Inflammatory macrophage (primary cell): Measurements from ENCODE around the gene LHX4.

Source experiments
- DNase-seq, 2 donors: peaks; one replicate each; pipeline ENCODE4 v3.0.0-alpha.2; 2020 to 2022

Gene LHX4

DNA sequence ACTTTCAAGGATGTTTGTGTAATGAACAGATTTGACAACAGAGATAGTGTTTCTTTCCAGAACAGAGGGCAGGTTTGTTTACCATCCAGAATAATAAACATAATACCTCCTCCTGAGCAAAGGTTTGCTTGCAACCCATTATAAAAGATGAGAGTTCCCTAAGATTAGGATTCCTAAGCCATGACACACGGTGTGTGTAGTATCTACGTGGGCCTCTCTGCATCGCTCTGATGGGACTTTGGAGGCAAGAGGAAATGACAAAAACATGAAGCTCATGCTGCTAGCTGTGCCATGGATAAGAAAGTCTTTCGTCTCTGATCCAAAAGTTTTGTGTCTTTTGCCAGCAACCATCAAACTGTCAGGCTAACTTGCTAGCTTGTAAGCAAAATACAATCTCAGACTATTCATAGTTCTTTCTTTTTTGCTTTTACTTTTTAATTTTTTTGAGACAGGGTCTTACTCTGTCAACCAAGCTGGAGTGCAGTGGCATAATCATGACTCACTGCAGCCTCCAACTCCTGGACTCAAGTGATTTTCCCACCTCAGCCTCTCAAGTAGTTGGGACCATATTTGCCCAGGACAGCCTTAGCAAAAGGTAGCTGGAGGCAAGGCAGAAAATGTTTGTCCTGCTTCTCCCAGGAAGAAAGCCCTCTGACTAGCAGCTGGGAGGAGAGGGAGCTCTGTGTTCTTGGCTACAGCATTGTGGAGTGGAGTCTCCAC lies 81.1 kb downstream of the LHX4 start:
- DNase-seq, result no peak

DNA sequence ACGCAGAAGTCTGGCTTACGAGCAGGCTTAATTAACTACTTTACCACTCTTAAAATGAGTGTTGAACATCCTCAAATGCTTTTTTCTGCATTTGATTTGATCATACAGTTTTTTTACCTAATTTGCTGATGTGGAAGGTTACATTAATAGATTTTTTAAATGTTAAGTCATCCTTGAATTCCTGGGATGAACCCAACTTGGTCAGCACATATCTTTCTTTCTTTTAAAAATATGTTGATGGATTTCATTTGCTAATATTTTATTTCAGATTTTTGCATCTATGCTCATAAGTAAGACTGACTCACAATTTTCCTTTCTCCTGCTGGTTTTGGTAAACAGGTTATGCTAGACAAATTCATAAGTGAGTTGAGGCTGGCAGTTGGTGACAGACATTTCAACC lies 82.9 kb downstream of the LHX4 start:
- no peak for DNase-seq

DNA sequence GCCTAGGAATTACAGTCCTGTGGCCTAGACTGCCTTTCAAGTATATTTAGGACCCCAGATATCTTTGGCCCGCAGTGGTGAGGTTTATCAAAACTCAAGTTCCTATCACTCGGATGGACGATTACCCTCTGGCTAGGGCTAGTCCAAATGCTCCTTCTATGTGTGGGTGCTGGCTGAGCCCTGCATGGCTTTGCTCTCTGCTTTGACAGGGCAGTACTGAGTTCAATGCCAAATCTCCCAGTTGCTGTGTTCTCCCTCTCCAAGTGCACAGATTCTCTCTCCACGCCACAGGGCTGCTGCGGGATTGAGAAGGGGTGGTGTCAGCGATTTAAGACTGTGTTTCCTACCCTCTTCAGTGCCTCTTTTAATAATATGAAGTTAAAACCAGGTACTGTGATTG lies 97.0 kb downstream of the LHX4 start:
- DNase-seq, result no peak
